ENCODE results near the gene OBI1.

Gene OBI1

GRCh38 chr13:78602561-78603239, 56.3 kb downstream of the OBI1 start:
- DNase-seq: no peak

DNA sequence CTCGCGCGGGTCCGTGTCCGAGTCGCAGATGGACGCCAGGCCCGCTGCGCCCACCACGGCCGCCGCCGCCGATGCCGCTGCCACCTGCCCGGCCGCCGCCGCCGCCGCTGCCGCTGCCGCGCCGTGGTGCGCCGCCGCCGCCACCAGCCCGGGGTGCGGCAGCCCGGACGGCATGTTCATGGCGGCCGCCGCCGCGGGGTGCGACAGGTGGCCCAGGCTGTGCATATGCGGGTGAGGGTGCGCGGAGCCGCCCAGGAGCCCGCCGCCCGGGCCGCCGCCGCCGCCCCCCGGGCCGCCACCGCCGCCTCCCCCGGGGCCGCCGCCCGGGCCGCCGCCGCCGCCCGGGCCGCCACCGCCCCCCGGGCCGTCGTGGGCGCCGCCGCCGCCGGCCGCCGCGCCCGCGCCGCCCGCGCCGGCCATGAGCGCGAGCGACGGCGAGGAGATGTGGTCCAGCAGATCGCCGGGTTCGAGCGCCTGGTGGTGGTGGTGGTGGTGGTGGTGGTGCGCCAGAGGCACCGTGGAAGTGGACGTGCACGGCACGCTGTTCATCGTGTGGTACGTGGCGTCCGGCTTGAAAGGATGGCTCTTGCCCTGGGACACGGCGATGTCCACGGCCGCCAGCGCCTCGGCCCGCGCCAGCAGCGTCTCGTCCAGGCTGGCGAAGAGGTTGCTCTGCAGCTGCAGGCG, 56.9 kb downstream of the OBI1 start:
- DNase-seq: no peak

- DNase-seq: no peak
Observed at GRCh38 chr13:78601124-78601873, 57.7 kb downstream of the OBI1 start.

DNA sequence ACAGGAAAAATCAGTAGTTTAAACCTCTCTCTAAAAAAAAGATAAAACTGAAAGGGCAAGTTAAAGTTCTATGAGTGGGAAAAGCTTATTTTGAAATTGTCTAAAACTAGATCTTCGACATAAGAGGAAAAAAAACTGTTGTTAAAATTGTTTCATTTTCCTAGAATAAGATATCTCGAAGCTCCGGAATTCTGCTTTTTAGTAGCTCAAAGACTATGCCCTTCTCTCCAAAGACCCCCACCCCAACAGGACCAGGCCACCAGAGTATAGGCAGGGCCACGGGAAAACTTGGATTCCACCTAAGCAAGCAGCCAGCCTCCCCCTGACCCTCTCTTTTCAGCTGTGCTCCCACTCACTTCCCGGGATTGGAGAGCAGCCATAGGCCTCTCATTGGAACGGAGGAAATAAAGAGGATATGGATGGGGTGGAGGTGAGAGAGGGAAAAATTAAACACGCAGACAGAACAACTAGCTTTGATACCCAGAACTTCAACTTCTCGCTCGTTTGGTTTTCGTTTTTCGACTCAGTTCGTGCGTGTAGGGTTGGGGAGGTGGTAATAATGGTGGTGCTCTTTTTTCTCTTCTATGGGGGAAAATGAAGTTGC, 58.6 kb downstream of the OBI1 start:
- no peak for DNase-seq

GRCh38 chr13:78599645-78600279, 59.2 kb downstream of the OBI1 start:
- DNase-seq: no peak

DNA sequence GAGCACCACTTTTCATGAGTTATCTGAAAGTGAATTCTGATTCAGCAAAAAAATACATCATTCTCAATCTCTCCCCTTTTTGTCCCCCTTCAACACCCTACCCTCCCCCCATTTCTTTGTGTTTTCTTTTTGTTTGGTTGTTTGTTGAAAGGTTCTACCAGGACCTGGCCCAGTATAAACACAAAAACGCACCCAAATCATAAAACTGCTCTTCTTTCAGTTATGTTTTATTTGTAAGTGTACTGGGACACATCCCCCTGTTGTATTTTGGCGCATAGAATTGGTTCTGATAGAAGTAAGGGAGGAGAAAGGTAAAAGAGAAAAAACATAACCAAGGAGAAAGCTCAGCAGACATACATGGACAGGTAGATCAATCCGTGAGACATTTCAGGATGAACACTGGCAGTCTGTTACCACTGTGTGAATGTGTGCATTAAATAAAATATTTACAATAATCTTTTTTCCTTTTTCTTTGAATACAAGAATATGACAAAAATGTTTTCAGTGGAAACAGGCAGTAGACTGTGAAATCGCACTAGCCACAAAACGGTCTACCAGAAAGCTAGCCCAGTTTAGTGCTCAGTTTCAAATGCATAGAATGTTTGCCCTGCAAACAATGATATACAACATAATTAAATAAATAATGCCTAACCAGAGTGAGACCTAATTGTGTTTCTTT, 59.9 kb downstream of the OBI1 start:
- DNase-seq: no peak

GRCh38 chr13:78598116-78598781, 60.7 kb downstream of the OBI1 start:
- no peak for DNase-seq

GRCh38 chr13:78597602-78597932, 61.4 kb downstream of the OBI1 start:
- no peak for DNase-seq

- DNase-seq: no peak
Observed at GRCh38 chr13:78596736-78597601, 62.0 kb downstream of the OBI1 start.

DNA sequence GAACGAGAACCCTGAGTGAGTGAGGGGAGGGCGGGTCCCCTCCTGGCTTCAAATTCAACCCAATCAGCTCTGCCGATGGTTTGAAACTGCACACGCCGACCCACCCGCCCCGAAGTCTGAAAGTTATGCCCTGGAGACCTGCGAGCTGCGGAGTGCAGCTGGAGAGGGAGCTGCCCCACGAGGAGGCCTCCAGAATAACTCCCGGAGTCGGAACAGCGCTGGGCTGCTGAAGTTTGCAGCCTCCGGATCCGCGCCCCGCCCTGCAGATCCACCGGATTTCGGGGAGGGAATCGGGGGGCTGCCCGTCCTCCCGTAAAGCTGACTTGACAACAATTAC, 62.6 kb downstream of the OBI1 start:
- no peak for DNase-seq

GRCh38 chr13:78595495-78596398, 63.2 kb downstream of the OBI1 start:
- no peak for DNase-seq

GRCh38 chr13:78594456-78594975, 64.4 kb downstream of the OBI1 start:
- DNase-seq: no peak

DNA sequence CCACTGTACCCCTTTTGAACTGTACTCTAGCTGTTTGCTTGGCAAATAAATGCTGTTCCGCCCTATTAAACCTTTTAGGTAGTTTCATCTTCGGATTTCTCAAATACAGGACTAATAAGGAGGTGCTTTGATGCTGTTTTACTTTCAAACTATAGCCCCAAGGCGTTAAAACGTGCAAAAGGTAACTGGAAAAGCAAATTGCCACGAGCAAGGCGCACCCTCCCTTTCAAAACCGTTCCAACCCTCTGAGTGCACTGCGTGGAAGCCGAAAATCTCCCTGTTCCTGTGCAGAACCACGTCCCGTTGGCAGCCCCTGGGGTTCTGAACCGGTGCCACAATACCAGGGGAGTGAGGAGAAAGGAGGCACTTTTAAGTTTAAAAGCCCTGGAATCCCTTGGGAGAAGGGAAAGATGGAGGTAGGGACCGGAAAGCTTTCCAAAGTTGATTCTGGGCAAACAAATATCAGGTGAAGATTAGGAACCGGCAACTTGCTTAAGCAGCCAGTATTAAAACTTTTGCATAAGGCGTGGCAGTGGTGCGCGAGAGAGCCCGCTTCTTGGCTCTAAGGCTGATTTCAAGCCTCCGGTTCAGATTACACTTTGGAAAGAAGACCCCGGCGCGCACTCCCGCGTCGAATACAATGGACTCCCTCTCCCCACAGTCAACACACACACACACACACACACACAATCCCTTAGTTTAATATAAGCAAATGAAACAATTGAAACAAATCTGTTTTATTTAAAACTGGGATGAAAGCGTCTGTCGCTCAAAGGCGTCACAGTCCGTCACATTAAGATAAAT, 65.1 kb downstream of the OBI1 start:
- no peak for DNase-seq

GRCh38 chr13:78593129-78593528, 65.8 kb downstream of the OBI1 start:
- no peak for DNase-seq

DNA sequence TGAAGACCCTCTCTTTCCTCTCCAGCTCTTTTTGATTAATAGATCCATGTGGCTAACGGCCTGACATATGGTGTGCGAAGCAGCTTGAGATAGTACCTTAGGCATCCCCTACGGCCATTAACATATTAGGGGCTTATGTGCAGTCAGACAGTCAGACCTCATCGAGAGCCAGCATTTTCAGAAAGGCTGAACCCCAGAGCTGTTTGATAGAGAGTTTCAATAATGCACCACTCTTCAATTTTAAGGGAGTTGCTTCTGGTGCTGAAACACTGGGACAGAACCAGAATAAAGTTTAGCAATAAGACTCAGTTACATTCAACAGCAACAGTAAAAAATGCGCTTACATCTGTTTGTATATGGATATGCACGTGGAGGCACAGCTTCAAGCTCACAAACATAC, 66.4 kb downstream of the OBI1 start:
- no peak for DNase-seq

DNA sequence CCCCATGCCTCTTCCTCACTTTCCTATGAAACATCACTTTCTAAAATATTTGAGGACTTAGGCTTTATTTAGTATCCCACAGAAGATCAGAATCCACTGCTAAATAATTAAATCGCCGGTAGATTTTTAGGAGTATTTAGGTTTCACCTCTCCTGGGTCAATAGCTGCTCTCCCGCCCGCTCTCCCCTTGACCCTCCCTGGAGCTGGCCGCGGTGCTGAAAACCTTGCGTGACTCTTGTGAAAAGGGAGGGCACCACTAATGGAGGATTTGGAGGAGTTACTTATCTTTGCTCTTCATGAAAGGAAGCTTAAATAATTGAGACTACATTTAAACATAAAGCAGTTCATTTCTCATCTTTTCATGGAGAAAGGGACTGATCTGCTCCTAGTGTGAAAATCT, 69.7 kb downstream of the OBI1 start:
- no peak for DNase-seq

GRCh38 chr13:78587395-78587794, 71.6 kb downstream of the OBI1 start:
- no peak for DNase-seq

DNA sequence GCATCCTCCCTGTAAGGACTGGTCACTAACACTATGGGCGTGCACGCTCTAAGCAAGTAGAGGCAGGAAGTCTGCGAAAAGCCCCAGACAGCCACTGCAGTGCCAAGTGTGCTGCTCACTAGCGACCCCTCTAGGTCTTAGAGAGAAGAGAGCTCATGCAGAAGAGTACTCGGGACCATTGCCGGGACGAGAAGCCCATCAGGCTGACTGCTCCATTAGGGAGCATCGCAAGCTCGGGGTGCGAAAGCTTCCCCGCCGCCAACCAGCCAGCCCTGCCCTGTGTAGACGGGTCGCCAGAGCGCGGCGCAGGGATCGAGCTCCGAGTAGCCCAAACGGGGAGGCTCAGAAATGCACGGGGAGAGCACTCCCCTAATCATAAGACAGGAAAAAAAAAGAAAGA, 72.2 kb downstream of the OBI1 start:
- DNase-seq: no peak

DNA sequence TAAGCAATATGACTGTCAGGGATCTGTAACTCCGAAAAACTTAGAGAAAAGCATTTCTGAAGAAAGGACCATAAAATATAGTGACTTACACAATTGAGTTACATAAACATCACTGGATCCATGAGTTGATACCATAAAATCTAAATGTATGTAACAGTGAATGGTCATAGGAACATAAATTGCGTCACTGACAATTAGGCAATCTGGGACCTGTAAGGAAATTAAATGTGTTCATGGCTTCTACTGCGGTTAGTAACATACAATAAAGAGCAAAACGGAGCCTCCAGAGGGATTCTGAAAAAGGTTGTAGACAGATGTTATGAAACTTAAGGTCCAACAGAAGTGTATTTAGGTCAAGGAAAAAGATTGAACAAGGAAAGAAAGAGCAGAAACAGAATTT, 82.7 kb downstream of the OBI1 start:
- no peak for DNase-seq
